Measurements from ENCODE around the gene MORC1. TPM values are rescaled to one million over a fixed set of nuclear protein-coding genes. Genes with fewer than 3 reads are reported as not detected.

Gene MORC1
- polyA plus RNA-seq, 2 of the 4 experiments (the other 2 are of a cell fraction) = not detected

- DNase-seq (ENCODE audit: low read depth in 1 of 2, low spot score in 1 of 2) = no peak
- no peak overlapping the region for H3K4me3 ChIP-seq
- no peaks in the 10 kb centered on the region for H3K9me3 ChIP-seq
- 79% methylated on average over 5 of the region's 5 CpGs for WGBS (ENCODE audit: missing lambda C conversion rate)
- ChIA-PET POLR2A (no interaction called here), CTCF (no interaction called here)
- H3K27ac ChIP-seq = no peak overlapping the region
- no peak for TF ChIP-seq ZNF302 (CRISPR knock-in tag; IDR thresholded peaks at IDR 0.05)
- no peak for TF ChIP-seq EP300 (IDR thresholded peaks at IDR 0.05)
- no peak for TF ChIP-seq MAZ (IDR thresholded peaks at IDR 0.05; ENCODE audit: borderline replicate concordance, low read depth, low read length)
- no peak for TF ChIP-seq HDAC2 (IDR thresholded peaks at IDR 0.05)
- no peak for TF ChIP-seq MAX (IDR thresholded peaks at IDR 0.05)
- no peak for TF ChIP-seq ELK1 (IDR thresholded peaks at IDR 0.05; ENCODE audit: low read depth, low read length)
- TF ChIP-seq KDM5A (IDR thresholded peaks at IDR 0.05) = no peak
- no peak overlapping the region for H3K4me2 ChIP-seq
- FAIRE-seq = no peak
- no peaks in the 10 kb centered on the region for H3K4me1 ChIP-seq
- ATAC-seq = no peak
Measured at GRCh38 chr3:108909799-108910198, 208.1 kb downstream of the MORC1 start.

Small RNAs within 50 kb of the gene (small RNA-seq; reads per million reads assigned to genes)
- 0 reads per million in 6 experiments for gene RF00012

Other genes starting within 250 kb of the MORC1 start
- gene GUCA1C, start 164.3 kb downstream of the MORC1 start, polyA plus RNA-seq (2011; rRNA removed) = not detected in 2 replicates
- gene GUCA1C, start 164.3 kb downstream of the MORC1 start, polyA plus RNA-seq (2017; fragmentation: RNase III; extraction: RNeasy Plus Mini Kit Qiagen cat#74134 plus additional on column Dnase treatment) = not detected in 3 replicates
- not detected in 2 replicates for gene C3orf85, start 18.6 kb upstream of the MORC1 start, polyA plus RNA-seq (2011; rRNA removed)
- gene C3orf85, start 18.6 kb upstream of the MORC1 start, polyA plus RNA-seq (2017; fragmentation: RNase III; extraction: RNeasy Plus Mini Kit Qiagen cat#74134 plus additional on column Dnase treatment) = not detected in 3 replicates
- not detected in 2 replicates for gene DPPA2, start 198.4 kb upstream of the MORC1 start, polyA plus RNA-seq (2011; rRNA removed)
- not detected in 3 replicates for gene DPPA2, start 198.4 kb upstream of the MORC1 start, polyA plus RNA-seq (2017; fragmentation: RNase III; extraction: RNeasy Plus Mini Kit Qiagen cat#74134 plus additional on column Dnase treatment)
- gene DPPA4, start 219.4 kb upstream of the MORC1 start, polyA plus RNA-seq (2011; rRNA removed) = not detected in 2 replicates
- gene DPPA4, start 219.4 kb upstream of the MORC1 start, polyA plus RNA-seq (2017; fragmentation: RNase III; extraction: RNeasy Plus Mini Kit Qiagen cat#74134 plus additional on column Dnase treatment) = not detected in 3 replicates

Data from A549 (cell line).